C4-2B (cell line): ENCODE data around the gene MINDY4.

Experiments
- ZFX ChIP-seq: fragments of 450-650 bp; IDR thresholded peaks from 2 replicates; pipeline ENCODE4 v1.6.1; 2017
- TF ChIP-seq, protein P1 (sequence below): fragments of 450-650 bp; conservative IDR thresholded peaks from 2 replicates; pipeline ENCODE4 v1.5.1; 2017; ENCODE audit warnings: mild to moderate bottlenecking

DNA sequence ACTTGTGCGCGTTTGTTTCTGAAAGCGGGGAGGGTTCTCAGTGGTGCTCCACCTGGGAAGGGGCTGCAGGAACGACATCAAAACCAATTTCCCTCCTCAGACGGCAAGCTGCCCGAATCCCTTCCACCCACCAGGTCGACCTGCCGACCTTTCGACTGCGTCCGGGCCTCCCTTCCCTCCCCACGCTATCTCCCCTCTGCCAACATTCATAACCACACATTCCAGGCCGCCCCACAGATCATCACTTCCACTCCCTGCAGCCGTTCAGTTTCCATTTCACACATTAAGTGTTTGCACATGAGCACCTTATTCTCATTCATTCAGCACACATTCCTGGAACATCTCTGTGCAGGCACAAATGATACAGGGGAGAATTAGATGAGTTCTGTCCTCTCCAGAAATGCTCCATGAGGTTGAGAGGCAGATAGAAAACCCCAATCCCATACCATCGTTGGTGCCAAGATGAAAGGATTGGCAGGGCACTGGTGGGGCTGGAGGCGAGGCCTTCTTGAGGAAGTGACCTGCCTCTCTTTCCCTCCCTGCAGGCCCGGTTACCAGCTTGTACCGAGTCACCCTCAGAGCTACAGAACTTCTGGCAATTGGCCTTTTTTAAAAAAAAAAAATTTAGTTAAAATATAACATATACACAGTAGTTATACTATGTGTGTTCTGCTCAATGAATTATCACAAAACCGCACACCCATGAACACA lies 70.0 kb downstream of the MINDY4 start:
- TF ChIP-seq, protein P1, sequence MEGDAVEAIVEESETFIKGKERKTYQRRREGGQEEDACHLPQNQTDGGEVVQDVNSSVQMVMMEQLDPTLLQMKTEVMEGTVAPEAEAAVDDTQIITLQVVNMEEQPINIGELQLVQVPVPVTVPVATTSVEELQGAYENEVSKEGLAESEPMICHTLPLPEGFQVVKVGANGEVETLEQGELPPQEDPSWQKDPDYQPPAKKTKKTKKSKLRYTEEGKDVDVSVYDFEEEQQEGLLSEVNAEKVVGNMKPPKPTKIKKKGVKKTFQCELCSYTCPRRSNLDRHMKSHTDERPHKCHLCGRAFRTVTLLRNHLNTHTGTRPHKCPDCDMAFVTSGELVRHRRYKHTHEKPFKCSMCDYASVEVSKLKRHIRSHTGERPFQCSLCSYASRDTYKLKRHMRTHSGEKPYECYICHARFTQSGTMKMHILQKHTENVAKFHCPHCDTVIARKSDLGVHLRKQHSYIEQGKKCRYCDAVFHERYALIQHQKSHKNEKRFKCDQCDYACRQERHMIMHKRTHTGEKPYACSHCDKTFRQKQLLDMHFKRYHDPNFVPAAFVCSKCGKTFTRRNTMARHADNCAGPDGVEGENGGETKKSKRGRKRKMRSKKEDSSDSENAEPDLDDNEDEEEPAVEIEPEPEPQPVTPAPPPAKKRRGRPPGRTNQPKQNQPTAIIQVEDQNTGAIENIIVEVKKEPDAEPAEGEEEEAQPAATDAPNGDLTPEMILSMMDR, result no peak
- TF ChIP-seq ZFX, result no peak
